GF-D8 (cell line): ENCODE results near the gene NCKAP1.

Source experiments
- DNase-seq: peaks from one replicate; lab custom pipeline; 2025; lab: John Stamatoyannopoulos, UW

NCKAP1 gene

DNA sequence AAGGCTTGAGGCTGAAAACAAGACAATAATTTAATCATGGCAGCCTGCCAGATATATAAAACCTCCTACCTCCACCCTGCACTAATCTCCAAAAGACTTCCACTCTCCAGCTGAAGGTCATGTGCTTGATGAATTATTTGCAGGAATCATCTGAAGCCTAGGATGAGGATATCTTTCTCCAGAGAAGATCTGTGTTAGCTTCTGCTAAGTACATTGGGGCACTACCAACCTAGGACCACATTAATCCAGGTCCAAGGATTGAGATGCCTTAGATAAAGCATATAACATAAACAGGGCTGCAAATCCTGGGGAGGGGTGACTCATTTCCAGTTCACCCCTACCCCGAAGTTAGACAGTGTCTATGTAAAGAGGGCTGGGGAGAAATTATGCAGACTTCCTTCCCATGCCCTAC, 91.3 kb downstream of the NCKAP1 start:
- DNase-seq = no peak

DNA sequence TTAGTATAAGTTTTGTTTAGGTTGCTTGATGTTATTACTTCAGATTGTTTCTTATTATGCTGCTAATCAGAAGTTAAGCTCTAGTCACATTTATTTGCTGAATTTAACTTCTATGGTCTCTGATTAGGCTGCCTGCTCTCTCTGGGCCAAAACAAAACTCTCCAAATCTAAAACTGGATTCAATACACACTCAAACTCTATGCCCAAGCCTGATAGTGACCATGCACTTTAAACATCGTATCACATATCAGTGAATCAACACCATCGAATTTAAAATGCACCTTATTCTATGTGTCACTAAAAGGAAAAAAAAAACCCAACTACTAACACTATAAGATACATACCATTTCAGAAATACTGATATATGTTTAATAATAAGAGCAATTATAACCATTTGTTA, 94.9 kb downstream of the NCKAP1 start:
- DNase-seq = no peak

DNA sequence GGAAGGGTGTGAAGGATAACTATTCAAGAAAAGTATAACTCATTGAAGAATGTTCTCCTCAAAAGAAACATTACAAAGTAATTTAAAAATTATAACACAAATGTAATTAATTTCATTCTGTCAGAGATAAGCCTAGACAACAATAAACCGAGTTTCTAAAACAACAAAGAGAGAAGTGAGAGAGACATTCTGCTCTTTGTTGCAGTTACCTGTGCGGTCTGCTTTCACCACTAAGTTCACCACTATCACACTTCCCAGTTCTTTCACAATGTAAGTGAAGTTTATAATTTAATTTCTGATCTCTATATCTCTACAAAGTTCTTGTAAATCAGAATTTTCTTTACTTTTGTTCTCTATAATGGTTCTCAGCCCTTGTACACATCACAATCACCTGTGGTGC, 95.5 kb downstream of the NCKAP1 start:
- DNase-seq = no peak

DNA sequence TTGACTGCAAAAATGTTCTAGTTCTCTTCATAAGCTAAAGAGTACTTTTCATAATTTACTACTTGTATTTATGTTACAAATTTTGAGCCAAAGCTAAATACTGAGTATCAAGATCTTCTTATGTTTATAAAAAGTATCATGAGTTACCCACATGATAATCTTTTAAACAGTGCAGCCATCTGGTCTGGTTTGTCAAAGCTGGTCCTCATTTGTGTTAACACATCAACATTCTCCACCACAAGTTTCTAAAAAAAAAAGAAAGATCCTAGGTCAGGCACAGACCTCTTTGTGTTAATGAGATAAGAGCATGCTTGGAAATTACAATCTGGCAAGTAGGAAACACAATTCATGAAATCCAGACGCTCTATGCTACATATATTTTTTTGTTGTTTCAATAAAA, 96.3 kb downstream of the NCKAP1 start:
- no peak for DNase-seq

DNA sequence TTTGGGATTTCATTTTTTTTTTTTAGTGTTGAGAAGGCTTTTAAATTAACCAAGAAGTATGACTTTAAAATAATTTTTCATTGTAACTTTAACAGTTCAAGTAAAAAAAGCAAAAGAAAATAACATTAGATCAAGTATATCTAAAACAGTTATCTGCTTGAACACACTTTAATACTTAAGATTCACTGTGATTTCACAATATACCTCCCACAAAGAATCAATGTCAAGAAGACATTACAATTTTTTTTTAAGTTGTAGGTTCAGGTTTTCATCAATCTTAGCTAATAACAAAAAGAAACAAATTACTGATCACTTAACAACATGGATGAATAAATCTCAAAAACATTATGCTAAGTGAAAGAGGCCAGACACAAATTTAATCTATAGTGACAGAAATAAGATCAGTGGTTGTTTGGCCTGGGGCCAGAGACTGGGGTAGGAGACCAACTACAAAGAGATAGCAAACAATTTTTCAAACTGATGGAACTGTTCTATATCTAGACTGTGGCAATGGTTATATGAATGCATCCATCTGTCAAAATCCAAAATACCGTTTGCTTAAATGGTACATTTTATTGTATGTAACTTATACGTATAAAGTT, 97.0 kb downstream of the NCKAP1 start:
- DNase-seq = no peak

DNA sequence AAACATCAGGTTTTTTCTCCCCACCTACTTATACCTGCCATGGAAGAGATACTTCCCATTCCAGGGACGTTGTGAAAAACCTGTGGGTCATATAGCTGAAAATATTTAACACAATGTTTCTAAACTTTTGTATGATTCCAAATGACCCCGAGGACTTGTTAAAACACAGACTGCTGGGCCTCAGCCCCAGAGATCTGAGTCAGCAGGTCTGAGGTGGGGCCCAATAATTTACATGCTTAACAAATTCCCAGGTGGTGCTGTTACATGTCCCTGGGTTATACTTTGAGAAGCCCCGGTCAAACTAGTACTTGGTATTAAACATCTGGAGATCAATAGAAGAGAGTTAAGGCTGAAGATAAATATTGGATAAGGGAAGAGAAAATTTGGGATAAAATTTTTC, 100.4 kb downstream of the NCKAP1 start:
- no peak for DNase-seq

DNA sequence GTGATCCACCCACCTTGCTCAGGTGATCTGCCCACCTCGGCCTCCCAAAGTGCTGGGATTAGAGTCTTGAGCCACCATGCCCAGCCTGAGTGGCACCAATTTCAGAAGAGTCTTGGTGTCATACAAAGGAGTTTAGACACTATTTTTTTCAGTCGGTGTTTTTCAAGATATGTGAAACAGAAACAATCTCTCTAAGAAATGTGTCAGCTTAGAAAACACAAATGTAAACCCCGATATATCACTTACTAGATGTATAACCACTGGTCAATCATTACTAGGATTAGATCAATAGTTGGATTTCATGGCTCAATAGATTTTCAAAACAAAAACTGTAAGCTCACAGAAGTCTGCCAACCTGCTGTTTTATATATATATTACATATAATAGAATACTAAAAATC, 104.6 kb downstream of the NCKAP1 start:
- no peak for DNase-seq

DNA sequence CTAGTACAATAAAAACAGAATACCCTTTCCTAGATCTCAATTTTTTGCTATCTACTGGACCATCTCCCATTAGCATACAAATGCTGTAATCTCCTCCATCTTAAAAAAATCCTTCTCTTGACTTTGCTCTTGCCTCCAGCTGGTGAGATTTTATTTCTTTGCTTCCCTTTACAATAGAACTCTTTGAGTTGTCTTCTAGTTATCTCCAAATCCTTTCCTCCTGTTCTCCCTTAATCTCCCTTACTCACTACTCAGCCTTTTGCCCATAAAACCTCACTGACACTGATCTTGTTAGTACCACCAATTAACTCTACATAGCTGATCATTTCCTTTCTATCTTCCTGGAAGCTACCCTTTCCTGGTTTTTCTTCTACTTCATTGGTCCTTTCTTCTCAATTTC, 108.3 kb downstream of the NCKAP1 start:
- DNase-seq = no peak

DNA sequence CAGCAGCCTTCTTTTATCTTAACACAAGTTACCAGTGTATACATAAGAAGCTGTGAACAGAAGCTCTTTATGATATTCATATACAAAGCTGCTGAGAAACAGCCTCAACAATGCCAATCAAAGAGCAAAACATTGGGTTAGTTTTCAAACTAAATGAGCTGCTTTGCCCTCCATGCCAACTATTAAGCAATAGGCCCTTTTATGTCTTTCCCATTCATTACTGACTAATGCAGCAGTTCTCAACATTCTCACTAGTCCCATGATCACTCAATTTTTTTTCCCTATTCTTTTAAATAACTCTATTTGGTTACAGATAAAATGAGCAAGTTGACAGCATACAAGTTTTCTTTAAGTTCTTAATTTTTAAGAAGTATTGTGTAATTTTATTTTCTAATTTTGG, 114.0 kb downstream of the NCKAP1 start:
- no peak for DNase-seq

DNA sequence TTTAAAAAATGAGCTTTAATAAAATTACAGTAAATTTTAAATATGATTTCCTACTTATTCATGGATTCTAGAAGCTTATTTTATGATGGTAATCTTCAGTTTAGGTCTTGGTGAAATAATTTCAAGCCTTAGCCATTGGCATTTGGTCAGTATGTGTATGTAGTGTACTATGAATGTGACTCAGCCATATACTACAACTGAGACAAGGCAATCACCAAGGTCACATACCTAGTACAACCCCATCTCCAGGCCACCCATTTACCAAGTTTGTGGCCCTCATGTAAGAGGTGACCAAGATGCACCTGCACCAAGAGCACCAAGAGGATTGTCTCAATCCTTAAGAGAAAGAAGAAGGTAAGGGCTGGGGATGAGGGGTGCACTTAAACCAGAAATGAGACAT, 117.0 kb downstream of the NCKAP1 start:
- no peak for DNase-seq

DNA sequence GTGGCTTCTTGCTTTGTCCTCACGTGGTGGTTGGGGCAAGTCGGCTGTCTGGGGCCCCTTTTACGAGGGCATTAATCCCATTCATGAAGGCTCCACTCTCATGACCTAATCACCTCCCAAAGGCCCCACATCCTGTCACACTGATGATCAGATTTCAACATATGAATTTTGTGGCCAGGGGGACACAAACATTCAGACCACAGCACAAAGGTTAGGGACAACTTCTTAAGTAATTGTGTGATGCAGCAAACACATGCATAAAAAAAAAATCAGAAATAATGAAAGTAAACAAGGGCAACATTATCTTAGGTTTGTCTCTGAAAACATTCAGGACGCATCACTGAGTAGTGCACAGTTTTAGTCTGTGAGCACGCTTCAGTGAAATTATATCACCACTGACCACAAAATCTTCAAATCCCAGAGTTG, 117.6 kb downstream of the NCKAP1 start:
- DNase-seq = no peak

DNA sequence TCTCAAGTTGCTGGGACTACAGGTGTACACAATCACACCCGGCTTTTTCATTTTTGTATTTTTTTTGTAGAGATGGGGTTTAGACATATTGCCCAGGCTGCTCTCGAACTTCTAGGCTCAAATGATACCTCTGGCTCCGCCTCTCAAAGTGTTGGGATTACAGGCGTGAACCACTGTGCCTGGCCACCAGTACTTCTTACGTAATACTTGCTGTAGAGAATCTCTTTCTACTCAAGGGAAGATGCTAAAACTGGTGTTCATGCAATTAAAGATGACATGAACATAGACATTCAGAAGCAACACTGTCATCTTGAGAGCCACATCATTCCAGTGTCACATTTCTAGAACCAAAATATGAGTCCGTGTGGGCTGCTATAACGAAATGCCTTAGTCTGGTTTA, 118.2 kb downstream of the NCKAP1 start:
- DNase-seq = no peak

DNA sequence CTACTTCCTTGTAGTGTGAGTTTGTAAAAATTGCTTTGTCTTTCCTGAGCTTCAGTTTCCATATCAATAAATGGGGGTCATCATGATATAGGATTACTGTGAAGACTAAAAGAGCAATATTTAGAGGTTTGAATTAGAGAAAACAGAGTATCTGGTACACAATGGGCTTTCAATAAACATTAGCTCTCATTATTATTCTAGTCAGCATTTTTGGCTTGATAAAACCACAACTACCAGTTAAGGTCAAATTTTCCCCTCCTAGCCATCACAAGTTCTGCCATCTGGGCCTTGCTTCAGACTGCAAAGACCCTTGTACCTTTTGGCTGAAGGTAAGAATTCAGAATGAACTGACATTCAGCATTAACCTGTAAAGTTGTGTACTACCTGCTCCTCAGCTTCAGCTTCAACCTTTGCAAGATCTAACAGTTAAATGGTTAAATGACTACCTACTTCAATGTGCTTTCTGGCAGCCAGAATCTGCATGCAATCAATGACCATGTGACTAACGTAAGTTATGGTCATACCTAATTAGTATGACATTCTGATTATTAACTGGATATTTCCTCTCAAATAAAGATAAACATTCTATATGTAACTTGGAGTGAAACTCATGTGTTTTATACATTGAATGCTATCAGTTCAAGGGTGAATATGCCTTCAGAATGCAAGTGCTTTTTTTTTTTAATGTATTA, 119.2 kb downstream of the NCKAP1 start:
- no peak for DNase-seq

DNA sequence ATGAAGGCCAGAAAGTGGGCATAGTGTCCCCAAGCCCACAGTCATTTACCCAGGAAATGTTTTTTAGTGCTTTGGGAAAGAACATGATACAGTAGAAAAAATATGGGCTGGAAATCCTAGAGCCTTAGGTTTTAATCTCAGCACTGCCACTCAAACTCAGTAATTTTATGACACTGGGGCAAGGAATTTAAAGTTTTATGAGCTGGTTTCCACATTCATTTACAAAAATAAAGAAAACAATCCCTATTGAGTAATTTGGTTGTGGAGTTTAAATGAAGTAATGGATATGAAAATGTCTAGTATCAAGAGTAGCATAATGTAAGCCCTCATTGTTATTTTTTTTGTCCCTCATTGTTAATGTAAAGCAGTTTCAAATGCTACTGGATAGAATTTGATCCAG, 120.3 kb downstream of the NCKAP1 start:
- no peak for DNase-seq

DNA sequence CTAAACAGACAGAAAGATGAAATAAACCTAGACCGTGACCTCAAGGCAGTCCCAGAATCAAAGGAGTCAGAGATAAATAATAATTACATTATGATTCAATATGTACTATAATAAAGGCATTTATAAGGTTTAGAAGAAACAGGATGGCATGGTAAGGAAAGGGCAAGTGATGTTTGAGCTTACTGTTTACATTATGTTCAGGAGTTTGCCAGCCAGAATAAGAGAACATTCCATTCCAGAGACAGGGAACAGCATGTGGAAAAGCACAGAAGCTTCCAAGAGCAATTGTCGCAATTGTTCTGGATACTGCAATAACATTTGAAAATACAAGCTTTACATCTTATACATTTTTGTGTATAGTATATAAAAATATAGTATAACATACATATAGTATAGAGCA, 121.8 kb downstream of the NCKAP1 start:
- DNase-seq = no peak

DNA sequence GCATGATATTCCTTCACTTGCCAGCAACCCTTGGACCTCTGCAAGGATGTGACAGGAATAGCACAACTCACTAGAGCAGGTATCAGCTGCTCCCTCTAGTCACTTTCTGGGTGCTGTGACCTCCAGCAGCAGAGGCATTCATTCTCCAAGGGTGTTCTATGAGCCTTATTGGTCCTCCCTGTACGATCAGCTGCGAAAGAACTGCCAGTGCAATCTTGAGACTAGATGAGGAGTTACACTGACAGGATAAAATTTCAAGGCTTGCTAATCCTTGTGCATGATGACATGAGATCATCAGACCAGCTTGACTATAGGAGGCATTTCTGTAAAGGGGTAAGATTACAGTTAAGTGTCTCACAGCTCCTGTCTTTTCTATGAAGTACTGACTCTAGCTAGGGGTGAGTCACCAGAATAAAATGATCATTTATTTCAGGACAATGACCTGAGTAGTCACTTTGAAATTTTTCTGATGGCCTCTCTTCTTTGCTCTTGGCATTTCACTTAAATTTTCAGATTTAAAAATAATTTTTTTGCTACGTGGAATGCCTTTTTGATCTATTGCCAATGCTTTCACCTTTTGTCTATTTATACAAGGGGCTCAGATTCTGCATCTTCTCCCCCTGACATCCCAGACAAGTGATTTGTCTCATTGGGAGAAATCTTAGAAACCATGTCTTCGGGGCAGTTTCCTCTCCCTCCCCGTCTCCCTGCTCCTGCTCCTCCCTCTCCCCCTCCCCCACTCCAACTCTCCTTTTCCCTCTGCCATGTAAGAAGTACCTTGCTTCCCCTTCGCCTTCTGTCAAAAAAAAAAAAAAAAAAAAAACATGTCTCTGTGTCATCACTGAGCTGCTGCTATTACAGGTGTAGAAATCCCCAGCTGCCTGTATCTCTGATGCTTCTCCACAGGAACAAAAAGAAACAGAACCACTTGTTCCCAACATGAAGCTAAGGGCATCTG, 122.6 kb downstream of the NCKAP1 start:
- no peak for DNase-seq

DNA sequence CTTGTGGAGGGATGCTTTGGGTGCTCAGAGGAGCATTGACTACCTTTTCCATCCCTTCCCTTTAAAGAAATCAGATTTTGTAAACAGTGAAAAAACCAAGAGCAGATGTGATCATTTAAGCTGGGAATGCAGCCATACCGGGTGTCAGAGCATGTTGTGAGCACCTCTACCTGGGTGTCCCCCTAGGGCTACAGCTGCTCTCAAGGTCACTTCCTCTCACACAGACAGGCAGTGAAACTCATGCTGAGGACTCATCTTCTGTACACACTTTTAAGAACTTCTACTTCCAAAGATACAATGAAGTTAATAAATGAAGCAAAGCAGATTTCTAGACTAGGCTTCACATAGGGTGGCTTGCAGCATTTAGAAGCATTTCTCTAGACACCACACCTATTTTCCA, 123.4 kb downstream of the NCKAP1 start:
- DNase-seq = no peak

DNA sequence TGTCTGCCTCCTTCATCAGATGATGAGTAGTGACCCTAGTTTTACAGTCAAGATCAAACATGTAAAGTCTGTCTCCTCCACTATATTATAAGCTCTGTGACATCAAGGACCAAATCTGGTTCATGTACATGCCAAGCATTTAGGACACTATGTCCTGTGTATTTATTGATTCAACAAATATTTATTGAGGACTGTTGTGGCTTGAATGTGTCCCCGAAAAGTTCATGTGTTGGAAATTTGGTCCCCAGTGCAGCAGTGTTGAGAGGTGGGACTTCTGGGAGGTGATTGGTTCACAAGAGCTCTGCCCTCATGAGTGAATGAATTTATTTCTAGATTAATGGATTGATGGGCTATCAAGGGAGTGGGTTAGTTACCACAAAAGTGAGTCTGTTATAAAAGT, 125.2 kb downstream of the NCKAP1 start:
- DNase-seq = no peak

DNA sequence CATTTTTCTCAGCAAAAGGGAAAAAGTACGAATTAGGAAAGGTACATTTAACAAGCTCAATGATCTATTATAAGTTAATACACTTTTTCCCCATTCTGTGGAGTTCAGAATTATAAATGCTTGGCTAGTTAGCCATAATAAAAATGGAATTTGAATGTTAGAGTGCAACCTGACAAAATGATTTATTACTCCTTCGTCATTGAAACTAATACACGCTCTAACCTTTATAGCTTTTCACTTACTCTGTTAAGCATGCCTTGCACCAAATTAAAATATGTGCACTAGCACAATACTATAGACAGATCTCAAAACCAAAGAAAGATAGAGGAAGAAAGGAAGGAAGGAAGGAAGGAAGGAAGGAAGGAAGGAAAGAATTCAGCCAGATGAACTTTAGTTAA, 125.7 kb downstream of the NCKAP1 start:
- no peak for DNase-seq

DNA sequence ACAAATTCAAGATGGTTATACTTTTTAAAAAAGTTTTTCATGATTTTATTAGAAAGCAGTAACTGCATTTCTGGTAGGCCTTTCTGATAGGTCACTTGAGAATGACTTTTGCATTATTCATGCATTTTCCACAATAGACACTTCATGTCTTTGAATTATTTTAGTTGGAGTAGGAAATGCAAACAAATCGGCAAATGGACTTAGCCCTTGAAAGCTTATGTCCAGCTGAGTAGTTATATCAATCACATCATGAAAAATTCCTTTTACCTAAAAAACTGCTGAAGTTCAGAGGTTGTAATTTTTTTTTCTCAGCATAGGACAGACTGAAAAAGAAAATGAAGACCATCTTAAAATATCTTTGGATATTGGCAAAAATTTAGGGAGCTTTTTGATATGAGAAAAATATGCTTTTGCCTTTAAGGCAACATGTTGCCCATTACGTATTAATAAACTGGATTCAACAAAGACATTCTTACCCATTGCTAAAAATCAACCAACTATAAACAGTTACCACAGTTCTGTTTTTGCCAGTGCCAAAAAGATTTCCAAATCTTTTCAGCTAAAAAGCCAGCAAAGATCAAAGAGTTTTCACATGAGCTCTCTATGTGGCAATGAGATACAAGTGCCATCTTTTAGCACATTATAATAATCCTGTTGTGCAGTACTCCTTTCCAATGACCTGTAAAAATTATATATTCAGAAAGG, 126.3 kb downstream of the NCKAP1 start:
- DNase-seq = no peak

DNA sequence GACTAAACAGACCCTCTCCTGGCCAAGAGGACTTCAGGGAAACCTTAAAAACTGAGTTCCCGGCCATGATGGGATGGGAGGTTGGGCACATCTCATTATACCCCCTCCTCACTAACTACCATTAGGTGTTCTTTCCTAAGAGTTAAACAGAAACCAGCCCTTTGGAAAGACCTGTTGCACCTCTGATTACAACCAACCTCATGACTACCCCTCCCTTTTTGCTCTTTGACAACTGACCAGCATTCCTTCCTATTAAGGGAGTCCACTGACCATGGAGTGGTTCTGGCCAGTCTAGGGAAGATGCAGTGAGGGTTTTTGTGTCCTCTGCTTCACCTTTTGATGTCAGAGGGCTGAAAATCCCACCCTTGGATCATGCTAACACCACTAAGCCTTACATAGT, 127.3 kb downstream of the NCKAP1 start:
- DNase-seq = no peak

DNA sequence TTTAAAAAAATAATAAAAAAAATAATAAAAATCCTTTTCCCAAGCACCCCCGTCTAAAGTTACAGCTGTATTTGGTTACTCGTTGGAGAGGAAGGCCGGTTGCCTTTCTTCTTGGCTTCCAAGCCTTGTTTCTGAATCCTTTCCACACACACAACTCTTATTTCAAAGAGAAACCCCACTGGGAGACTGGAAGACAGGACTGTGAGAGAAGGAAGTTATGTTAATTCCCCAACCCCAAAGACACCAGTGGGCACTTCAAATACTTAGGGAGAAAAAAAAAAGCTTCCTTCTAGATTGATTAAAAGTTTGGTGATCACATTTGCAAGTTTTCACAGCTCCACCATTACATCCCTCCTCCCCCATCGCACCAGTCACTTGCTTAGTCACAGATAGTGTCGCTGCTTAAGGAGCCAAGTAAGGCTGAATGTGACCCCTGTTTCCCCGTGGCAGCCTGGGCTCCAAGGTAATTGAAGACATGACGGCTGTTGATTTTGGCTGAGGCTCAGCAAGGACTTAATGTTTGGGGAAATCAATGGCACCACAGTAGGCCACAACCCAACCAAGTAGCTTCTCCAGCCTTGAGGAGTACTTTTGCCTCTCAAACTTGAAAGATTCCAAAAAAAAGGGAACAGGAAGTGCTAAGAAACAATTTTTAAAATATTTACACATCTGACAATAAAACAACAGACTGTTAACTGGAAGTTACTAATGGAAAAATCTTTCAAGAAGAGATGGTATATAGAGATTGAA, 131.0 kb downstream of the NCKAP1 start:
- DNase-seq = no peak
